Measurements from ENCODE around the gene INTS14.

DNA sequence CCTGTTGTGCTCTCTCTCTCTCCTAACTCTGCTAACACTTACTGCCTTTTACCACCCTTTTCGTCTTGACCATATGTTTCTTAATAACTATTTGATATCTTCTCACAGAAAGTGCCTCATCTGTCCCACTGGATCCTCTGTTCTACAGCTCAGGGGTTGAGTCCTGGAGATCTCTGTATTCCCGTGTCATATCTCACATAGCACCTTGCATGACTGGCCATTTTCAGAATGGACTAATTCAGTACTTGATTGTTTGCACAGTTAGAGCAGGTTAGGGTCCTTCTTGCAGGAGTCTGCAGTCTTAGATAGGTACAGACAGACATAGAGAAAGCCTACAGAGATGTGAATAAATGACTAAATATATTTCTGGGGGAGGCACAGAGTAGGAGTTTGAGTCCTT is 59.7 kb downstream of the INTS14 start:
- TF ChIP-seq POLR2A (IDR thresholded peaks at IDR 0.05), result no peak
- TF ChIP-seq, protein P1, sequence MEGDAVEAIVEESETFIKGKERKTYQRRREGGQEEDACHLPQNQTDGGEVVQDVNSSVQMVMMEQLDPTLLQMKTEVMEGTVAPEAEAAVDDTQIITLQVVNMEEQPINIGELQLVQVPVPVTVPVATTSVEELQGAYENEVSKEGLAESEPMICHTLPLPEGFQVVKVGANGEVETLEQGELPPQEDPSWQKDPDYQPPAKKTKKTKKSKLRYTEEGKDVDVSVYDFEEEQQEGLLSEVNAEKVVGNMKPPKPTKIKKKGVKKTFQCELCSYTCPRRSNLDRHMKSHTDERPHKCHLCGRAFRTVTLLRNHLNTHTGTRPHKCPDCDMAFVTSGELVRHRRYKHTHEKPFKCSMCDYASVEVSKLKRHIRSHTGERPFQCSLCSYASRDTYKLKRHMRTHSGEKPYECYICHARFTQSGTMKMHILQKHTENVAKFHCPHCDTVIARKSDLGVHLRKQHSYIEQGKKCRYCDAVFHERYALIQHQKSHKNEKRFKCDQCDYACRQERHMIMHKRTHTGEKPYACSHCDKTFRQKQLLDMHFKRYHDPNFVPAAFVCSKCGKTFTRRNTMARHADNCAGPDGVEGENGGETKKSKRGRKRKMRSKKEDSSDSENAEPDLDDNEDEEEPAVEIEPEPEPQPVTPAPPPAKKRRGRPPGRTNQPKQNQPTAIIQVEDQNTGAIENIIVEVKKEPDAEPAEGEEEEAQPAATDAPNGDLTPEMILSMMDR (IDR thresholded peaks at IDR 0.05), result no peak

Measured in thyroid gland (tissue), 4 donors.